Measurements from ENCODE around the gene HS3ST6.

DNA sequence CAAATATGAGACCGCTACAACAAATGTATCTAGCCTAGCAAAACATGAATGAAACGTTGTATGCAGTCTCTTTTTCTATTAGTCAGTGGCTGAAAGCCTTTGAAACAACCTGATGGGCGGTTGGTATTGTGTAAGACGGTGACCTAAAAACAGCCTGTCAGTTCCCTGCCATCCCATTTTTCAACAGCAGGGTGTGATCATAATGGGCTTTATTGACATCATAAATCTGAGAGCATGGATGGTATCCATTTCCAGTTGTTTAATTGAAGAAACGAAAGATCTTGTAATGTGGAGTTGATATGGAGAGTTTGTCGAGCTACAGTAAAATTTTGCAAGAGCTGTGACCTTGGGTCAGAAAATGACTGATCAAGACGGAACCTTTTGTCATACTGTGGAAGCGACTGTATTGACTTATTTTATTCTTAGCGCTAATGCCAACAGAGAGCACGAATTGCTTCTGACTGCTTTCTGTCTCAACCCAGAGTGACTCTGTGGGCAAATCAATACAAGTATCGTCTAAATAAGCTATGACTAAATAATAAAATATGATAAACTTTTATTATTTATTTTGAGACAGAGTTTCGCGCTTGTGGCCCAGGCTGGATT is 34.0 kb downstream of the HS3ST6 start:
- TF ChIP-seq EZH2 (IDR thresholded peaks at IDR 0.05) (no peak), POLR2AphosphoS5 (IDR thresholded peaks at IDR 0.05; ENCODE audit: borderline replicate concordance, low read depth, low read length) (no peak), FOXP2 (optimal IDR thresholded peaks at IDR 0.05; ENCODE audit: control extremely low read depth, extremely low read length, insufficient read depth) (no peak)
